GM19240 (cell line): ENCODE measurements around the gene TMEM190.
"Not testable (repeated sequence)": the region's sequence is repeated elsewhere in the genome, so short reads cannot be mapped to it uniquely, and the experiment has no call there.

ENCODE experiments used
- DNase-seq: peaks from one replicate; pipeline ENCODE4 v3.0.0; 2011; ENCODE audit warnings: low spot score; ENCODE audit not compliant: insufficient read length

The TMEM190 gene

GRCh38 chr19:55418185-55418584 is 41.6 kb downstream of the TMEM190 start:
- DNase-seq: no peak

- no peak for DNase-seq
Observed at GRCh38 chr19:55419103-55419502, 42.5 kb downstream of the TMEM190 start.

GRCh38 chr19:55419624-55420236 is 43.1 kb downstream of the TMEM190 start:
- no peak for DNase-seq

GRCh38 chr19:55421281-55421680 is 44.7 kb downstream of the TMEM190 start:
- not testable (repeated sequence) for DNase-seq

- no peak for DNase-seq
Observed at GRCh38 chr19:55423225-55424005, 46.8 kb downstream of the TMEM190 start.

GRCh38 chr19:55424518-55424917 is 47.9 kb downstream of the TMEM190 start:
- DNase-seq: no peak

GRCh38 chr19:55426042-55426441 is 49.4 kb downstream of the TMEM190 start:
- DNase-seq: no peak
